ENCODE results near the gene GPR179.

GRCh38 chr17:38379448-38379847 is 35.7 kb upstream of the GPR179 start:
- TF ChIP-seq CTCF (conservative IDR thresholded peaks at IDR 0.05 in 1 of 2, IDR thresholded peaks at IDR 0.05 in 1 of 2; ENCODE audit: low read depth in 1 of 2, low read length in 2 of 2): no peak
- TF ChIP-seq EZH2 (IDR thresholded peaks at IDR 0.05; ENCODE audit: low read length, missing control alignments): no peak

Data from fibroblast of lung (primary cell).